Muscle layer of colon (tissue), 2 donors: ENCODE data around the gene TH.

Source experiments
- H3K27ac ChIP-seq: one replicate; pipeline ENCODE4 v1.7.0; 2013; ENCODE audit warnings: low read depth, mild to moderate bottlenecking, low read length, moderate library complexity
- H3K27me3 ChIP-seq, 2 donors: one replicate each; pipeline ENCODE4 v1.7.0; 2013; ENCODE audit warnings: low read length in 2 of 2, mild to moderate bottlenecking in 2 of 2; ENCODE audit not compliant: insufficient read depth in 2 of 2, control insufficient read depth in 1 of 2
- H3K36me3 ChIP-seq: one replicate; pipeline ENCODE4 v1.7.0; 2013; ENCODE audit warnings: mild to moderate bottlenecking, low read length; ENCODE audit not compliant: insufficient read depth
- H3K4me1 ChIP-seq: one replicate; pipeline ENCODE4 v1.7.0; 2013; ENCODE audit warnings: mild to moderate bottlenecking, low read length; ENCODE audit not compliant: insufficient read depth
- H3K4me3 ChIP-seq, 2 donors: one replicate each; pipeline ENCODE4 v1.7.0; 2013; ENCODE audit warnings: low read length in 2 of 2, low read depth in 1 of 2, mild to moderate bottlenecking in 1 of 2, moderate library complexity in 1 of 2
- H3K9ac ChIP-seq: one replicate; pipeline ENCODE4 v1.7.0; 2013; ENCODE audit warnings: low read length
- H3K9me3 ChIP-seq: one replicate; pipeline ENCODE4 v1.7.0; 2013; ENCODE audit warnings: mild to moderate bottlenecking, low read length
- donor health status: abdominal sarcoma.
- donor health status: Adenocarcinoma of cecum.

The TH gene

DNA sequence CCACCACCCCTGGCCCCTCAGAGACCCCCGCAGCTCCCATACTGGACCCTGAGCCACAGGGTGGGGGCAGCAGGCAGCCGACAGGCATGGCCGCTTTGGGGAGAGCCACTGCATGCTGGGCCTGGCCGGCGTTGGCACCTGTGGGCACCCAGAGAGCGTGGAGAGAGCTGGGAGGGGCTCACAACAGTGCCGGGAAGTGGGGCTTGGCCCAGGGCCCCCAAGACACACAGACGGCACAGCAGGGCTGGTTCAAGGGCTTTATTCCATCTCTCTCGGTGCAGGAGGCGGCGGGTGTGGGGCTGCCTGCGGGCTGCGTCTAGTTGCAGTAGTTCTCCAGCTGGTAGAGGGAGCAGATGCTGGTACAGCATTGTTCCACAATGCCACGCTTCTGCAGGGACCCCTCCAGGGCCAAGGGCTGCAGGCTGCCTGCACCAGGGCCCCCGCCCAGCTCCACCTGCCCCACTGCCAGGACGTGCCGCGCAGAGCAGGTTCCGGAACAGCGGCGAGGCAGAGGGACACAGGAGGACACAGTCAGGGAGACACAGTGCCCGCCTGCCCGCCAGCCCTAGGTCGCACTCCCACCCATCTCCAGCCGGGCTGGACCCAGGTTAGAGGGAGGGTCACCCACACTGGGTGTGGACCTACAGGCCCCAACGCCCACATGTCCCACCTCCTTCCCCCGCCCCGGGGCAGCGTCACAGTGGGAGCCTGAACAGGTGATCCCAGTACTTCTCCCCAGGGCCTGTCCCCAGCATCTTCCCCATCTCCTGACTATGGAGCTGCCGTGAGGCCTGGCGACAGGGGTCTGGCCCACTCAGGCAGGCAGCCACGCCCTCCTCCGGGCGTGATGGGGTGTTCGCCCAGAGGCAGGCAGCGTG lies 11.8 kb downstream of the TH start:
- Histone ChIP-seq H3K27ac (no peak overlapping the region), H3K4me1 (no peaks in the 10 kb centered on the region), H3K36me3 (no peaks in the 10 kb centered on the region), H3K9ac (no peak overlapping the region), H3K27me3 (peaks cover 0 to 24% of the 10 kb centered on the region in 2 donors), H3K4me3 (no peak overlapping the region), H3K9me3 (no peaks in the 10 kb centered on the region)

DNA sequence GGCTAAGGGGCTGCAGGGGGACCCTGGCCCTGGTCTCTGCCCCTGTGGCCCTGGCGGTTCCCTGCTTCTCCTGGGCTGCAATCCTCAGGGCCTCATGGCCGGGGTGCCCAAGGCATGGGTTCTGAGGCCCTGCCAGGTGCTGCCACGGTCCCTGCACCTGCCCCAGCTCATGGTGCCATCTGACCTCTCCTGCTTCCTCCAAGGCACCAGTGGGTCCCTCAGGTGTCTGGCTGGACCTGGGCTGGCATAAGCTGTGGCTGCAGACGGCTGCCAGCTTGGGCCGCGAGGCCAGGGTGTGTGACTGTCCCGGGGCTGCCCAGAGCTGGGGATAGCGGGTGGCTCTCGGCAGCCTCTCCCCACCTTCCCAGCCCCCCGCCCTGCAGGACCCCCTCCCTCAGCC lies 12.6 kb downstream of the TH start:
- no peaks in the 10 kb centered on the region for H3K4me1 ChIP-seq
- H3K36me3 ChIP-seq = no peaks in the 10 kb centered on the region
- no peak overlapping the region for H3K9ac ChIP-seq
- H3K4me3 ChIP-seq = no peak overlapping the region
- no peak overlapping the region for H3K27ac ChIP-seq
- no peaks in the 10 kb centered on the region for H3K9me3 ChIP-seq
- H3K27me3 ChIP-seq = peaks cover 0 to 22% of the 10 kb centered on the region in 2 donors

DNA sequence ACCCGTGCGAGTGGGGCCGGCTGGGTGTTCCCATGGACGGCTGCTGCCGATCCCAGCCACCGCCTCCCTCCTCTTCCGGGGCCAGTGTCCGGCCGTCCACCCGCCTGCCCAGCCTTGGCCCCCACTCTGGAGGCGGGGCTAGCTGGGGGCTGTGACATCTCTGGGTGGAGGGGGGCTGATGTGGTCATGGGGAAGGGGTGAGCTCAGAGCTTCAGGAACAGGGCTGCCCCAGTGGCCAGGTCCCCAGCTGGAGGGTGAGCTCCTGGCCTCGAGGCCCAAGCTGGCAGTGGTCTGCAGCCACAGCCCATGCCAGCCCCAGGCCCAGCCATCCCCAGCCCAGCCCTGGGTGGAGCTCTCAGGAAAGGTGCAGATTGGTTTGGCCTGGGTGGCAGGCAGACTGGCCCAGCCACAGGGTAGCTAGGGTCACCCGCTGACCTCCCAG lies 13.3 kb downstream of the TH start:
- Histone ChIP-seq H3K36me3 (no peaks in the 10 kb centered on the region), H3K4me1 (no peaks in the 10 kb centered on the region), H3K4me3 (no peak overlapping the region), H3K27ac (no peak overlapping the region), H3K9ac (no peak overlapping the region), H3K9me3 (no peaks in the 10 kb centered on the region), H3K27me3 (peaks cover 0 to 16% of the 10 kb centered on the region in 2 donors)

DNA sequence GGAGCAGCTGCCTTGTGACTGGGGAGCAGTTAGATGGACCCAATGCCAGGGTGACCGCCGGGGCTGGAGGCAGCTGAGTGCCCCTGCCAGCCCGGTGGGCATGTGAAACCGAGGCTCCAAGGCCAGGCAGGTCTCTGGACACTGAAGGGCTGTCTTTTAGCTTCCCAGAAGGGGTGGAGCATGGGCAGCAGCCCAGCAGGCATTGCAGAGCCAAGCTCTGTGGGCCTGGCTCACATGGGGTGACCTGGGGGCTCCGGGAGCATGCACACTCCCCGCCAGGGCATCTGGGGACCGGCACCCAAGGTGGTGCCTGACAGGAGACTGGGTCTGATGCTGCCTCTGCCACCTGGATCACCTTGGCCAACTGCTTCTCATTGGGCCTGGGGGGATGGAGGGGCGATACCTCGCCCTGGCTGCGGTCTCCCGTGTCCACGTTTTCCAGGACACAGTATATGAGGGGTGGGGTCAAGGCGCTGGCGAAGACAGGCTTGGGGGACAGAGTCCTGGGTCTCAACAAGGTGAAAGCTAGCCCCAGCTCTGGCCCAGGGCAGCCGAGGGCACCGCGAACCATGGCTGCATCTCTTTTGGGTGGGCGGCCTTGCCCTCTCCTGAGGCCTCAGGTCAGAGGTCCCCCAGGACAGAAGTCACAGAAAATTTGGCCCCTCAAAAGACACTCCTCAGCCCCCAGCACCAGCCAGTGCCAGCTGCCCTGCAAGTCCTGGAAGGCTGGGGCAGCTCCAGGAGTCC lies 14.1 kb downstream of the TH start:
- no peak overlapping the region for H3K9ac ChIP-seq
- H3K27ac ChIP-seq = no peak overlapping the region
- peaks cover 0 to 16% of the 10 kb centered on the region in 2 donors for H3K27me3 ChIP-seq

DNA sequence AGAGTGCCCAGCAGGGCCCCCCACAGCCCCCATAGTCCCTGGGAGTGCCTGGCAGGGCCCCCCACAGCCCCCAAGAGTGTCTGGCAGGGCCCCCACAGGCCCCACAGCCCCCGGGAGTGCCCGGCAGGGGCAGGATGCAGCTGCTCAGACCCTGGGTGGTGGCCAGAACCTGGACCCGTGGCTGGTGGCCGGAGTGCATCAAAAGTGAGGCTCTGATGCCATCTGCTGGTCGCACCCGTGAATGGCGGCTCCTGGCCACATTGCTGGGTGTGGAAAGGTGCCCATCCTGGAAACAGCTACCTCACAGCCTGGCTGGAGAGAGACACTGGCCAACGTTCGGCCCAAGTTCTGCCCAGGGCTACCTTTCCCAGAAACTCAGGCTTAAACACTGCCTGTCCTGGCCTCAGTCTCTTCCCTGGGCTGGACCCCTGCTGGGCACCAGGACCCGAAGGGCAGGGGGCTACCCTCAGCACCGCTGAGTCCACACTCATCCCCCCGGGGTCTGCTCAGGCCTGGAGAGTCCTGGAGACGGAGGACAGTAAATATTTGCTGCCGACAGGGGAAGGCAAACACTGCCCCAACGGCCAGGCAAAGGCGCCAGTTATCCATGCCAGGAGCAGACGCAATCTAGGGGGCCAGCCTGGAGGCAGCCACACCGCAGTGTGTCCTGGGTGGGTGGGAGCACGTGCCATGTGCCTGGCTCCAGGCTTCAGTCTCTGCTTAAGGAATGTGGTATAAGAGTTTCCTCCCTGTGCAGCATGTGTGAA lies 15.0 kb downstream of the TH start:
- no peak overlapping the region for H3K4me3 ChIP-seq
- peaks cover 4% of the 10 kb centered on the region for H3K4me1 ChIP-seq
- H3K27ac ChIP-seq = no peak overlapping the region
- H3K9ac ChIP-seq = no peak overlapping the region
- H3K36me3 ChIP-seq = no peaks in the 10 kb centered on the region
- peaks cover 0 to 16% of the 10 kb centered on the region in 2 donors for H3K27me3 ChIP-seq
- H3K9me3 ChIP-seq = no peaks in the 10 kb centered on the region

More for the DNA sequence above, 14.1 kb downstream of the TH start:
- Histone ChIP-seq H3K4me3 (no peak overlapping the region), H3K36me3 (no peaks in the 10 kb centered on the region), H3K9me3 (no peaks in the 10 kb centered on the region), H3K4me1 (no peaks in the 10 kb centered on the region)

DNA sequence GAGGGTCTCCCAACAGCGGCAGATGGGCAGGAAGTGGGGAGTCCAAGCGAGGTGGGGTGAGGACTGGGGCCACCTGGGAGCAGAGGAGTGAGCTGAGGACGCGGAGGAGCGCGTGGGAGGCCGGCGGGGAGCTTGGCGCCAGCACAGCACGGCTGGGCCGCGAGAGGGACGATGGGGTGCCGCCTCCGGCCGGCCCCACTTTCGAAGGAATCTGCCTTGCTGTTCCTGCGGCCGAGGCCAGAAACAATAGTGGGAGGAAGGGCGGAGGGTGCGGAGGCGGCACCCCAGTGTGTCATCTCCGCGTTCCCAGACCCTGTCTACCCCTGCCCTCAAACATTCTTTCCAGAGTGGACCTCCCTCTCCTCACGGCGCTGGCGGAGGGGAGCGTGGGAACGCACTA lies 16.1 kb downstream of the TH start:
- H3K27me3 ChIP-seq = peaks cover 10 to 20% of the 10 kb centered on the region in 2 donors
- H3K4me3 ChIP-seq = no peak overlapping the region
- H3K27ac ChIP-seq = no peak overlapping the region
- no peaks in the 10 kb centered on the region for H3K9me3 ChIP-seq
- no peak overlapping the region for H3K9ac ChIP-seq
- H3K36me3 ChIP-seq = no peaks in the 10 kb centered on the region
- H3K4me1 ChIP-seq = peaks cover 6% of the 10 kb centered on the region

DNA sequence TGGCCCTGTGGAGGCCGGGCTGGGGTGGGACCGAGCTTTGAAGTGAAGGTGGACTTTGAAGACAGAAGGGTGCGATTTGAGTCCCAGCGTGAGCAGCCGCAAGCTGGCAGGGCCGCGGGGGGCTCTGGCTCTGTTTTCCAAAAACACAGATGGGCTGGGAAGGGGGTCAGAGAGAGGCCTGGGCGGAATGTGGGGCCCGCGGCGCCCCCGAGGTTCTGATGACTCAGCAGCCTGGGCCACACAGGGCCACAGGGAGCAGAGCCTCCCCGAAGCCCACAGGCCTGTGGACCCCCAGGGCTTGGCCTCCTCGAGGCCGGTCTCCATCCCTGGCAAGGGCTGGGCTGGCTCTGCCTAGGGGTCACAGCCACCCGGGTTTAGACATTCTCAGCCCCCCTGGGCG lies 16.7 kb downstream of the TH start:
- no peak overlapping the region for H3K27ac ChIP-seq
- H3K27me3 ChIP-seq = peaks cover 11 to 24% of the 10 kb centered on the region in 2 donors
- H3K4me3 ChIP-seq = no peak overlapping the region

DNA sequence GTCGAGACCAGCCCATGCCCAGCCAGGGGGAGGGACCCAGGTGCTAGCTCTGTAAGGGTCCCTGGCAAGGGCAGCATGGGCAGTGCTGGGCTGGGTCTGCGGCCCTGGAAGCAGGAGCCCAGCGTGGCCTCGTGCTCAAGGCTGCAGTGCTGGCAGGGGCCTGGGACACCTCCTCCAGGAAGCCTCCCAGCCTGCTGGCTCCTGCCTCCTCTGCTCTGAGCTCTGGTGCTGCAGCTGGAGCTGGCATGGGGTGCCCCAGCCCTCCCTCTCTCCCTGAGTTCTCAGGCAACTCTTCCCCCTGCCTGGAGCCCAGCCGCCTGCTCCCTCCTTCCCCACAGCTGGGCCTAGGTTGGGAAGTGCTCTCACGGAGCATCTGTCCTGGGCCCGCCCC lies 17.4 kb downstream of the TH start:
- H3K27me3 ChIP-seq = peaks cover 15 to 24% of the 10 kb centered on the region in 2 donors
- no peak overlapping the region for H3K27ac ChIP-seq
- no peak overlapping the region for H3K9ac ChIP-seq
- no peak overlapping the region for H3K4me3 ChIP-seq
- H3K36me3 ChIP-seq = no peaks in the 10 kb centered on the region
- no peaks in the 10 kb centered on the region for H3K9me3 ChIP-seq
- peaks cover 6% of the 10 kb centered on the region for H3K4me1 ChIP-seq

More for the DNA sequence above, 16.7 kb downstream of the TH start:
- Histone ChIP-seq H3K4me1 (peaks cover 6% of the 10 kb centered on the region), H3K9ac (no peak overlapping the region), H3K36me3 (no peaks in the 10 kb centered on the region), H3K9me3 (no peaks in the 10 kb centered on the region)

DNA sequence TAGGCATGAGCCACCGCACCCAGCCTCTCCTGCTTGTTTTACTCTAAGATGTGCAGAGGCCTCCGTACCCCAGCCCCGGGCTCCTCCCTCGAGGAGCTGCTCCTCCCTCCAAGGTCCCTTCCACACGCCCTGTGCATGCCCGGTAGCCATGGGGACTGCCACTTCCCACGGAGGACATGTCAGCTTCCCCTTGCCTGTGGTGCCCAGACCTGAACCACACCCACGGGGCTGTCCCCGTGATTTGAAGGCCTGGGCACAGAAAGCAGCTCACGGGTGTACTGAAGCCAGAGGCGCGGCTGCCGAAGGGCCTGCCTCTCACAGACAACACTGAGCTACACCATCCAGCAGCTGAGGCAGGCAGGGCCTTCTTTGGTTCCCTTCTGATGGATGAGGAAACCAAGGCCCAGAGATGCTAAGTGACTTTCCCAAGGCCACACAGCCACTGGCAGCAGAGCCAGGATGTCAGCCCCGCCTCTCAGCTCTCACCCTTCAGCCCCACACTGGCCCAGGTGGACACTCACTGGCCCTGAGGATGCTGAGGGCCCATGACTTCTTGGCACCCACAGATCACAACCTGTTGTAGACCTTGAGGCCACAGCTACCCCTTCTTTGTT lies 17.9 kb downstream of the TH start:
- H3K27me3 ChIP-seq = peaks cover 20 to 24% of the 10 kb centered on the region in 2 donors
- H3K9ac ChIP-seq = no peak overlapping the region
- no peaks in the 10 kb centered on the region for H3K36me3 ChIP-seq
- peaks cover 6% of the 10 kb centered on the region for H3K4me1 ChIP-seq
- no peak overlapping the region for H3K4me3 ChIP-seq
- no peak overlapping the region for H3K27ac ChIP-seq
- H3K9me3 ChIP-seq = no peaks in the 10 kb centered on the region

DNA sequence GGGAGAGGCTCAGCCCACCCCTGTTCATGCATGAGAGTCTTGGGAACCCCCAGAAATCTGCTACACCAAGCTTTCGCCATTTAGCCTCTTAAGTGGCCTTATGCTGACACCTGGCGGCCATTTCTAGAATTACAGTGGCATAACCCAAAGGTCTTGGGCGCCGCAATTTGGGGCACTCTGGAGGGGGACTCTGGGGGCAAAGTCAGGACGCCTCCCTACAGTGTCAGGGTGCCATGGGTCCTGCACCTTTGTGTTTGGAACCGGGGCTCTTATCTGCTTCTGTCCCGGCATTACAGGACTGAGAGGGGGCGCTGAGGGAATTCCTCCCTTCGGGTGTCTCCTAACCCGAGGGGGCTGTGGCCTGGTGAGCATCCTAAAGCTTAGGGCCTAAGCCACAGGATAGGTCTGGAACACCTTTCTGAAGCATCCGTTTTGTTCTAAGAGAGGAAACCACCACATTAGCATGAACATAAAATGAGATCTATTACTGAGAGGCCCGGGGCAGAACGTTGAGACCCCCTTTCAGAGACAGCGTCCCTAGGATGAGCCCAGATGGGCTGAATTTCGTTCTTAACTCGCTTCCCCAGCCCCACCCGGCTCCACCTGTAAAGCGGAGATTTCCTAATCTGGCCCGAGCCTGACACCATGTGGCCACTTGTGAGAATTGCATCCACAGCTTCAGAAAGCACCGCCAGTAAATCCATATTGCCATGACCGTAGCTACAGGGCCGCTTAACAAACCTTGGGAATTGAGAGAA lies 19.9 kb downstream of the TH start:
- no peaks in the 10 kb centered on the region for H3K36me3 ChIP-seq
- peaks cover 20 to 41% of the 10 kb centered on the region in 2 donors for H3K27me3 ChIP-seq
- peak overlapping the region in 1 of 2 donors; percentile 39 for H3K4me3 ChIP-seq
- no peak overlapping the region for H3K27ac ChIP-seq
- no peaks in the 10 kb centered on the region for H3K9me3 ChIP-seq
- no peak overlapping the region for H3K9ac ChIP-seq
- peaks cover 6% of the 10 kb centered on the region for H3K4me1 ChIP-seq
